CD14-positive monocyte (primary cell): ENCODE measurements around the gene NFKB2. TPM values are rescaled to one million over a fixed set of nuclear protein-coding genes. Genes with fewer than 3 reads are reported as not detected.
A peak's percentile ranks its signal among the peaks of the same experiment; 100 is the strongest.

Experiments
- DNase-seq, 3 donors: peaks; one replicate each; pipeline ENCODE4 v3.0.0-alpha.2; 2011 to 2022
- H2AFZ ChIP-seq: 2 replicates; pipeline ENCODE4 v1.6.0; 2012; ENCODE audit warnings: mild to moderate bottlenecking, low read depth, low read length, inconsistent platforms; ENCODE audit not compliant: insufficient read depth, poor library complexity, severe bottlenecking
- H3K27ac ChIP-seq, 2 donors: 1 replicate in 1 of 2; 2 replicates in 1 of 2; pipeline ENCODE4 v1.5.1; 2012 to 2013; ENCODE audit warnings: low read length in 2 of 2, control low read depth in 1 of 2, inconsistent platforms in 1 of 2, low read depth in 1 of 2, mild to moderate bottlenecking in 1 of 2
- H3K27me3 ChIP-seq, 2 donors: one replicate each; pipeline versions ENCODE4 v1.6.0 to v1.6.1; 2011 to 2013; ENCODE audit warnings: low read length in 2 of 2; ENCODE audit not compliant: control insufficient read depth in 2 of 2, insufficient read depth in 2 of 2
- H3K36me3 ChIP-seq, 2 donors: replicated peaks in 1 of 2; 1 replicate in 1 of 2; 2 replicates in 1 of 2; pipeline versions ENCODE4 v1.5.1 to v1.6.1; 2012 to 2013; ENCODE audit warnings: low read length in 2 of 2, control low read depth in 1 of 2, inconsistent platforms in 1 of 2, mild to moderate bottlenecking in 1 of 2; ENCODE audit not compliant: insufficient read depth in 2 of 2, control insufficient read depth in 1 of 2
- H3K4me1 ChIP-seq, 2 donors: 1 replicate in 1 of 2; 2 replicates in 1 of 2; pipeline versions ENCODE4 v1.5.1 to v1.6.1; 2012 to 2013; ENCODE audit warnings: low read length in 2 of 2, control low read depth in 1 of 2, inconsistent platforms in 1 of 2, mild to moderate bottlenecking in 1 of 2, moderate library complexity in 1 of 2; ENCODE audit not compliant: insufficient read depth in 2 of 2, control insufficient read depth in 1 of 2
- H3K4me2 ChIP-seq: replicated peaks from 2 replicates; pipeline ENCODE3; 2012; ENCODE audit warnings: low read length, moderate library complexity, mild to moderate bottlenecking; ENCODE audit not compliant: poor library complexity, severe bottlenecking; ENCODE audit errors: extremely low read depth
- H3K4me3 ChIP-seq, 3 experiments: fragments of 200-600 bp in 1 of 3; sonication (generic) in 1 of 3; replicated peaks in 1 of 3; 1 replicate in 2 of 3; 2 replicates in 1 of 3; pipeline ENCODE4 v1.5.1; 2011 to 2013; ENCODE audit warnings: low read length in 3 of 3, mild to moderate bottlenecking in 3 of 3, control low read depth in 2 of 3, low read depth in 2 of 3, inconsistent platforms in 1 of 3, moderate library complexity in 1 of 3
- H3K79me2 ChIP-seq: 2 replicates; pipeline ENCODE4 v1.6.0; 2012; ENCODE audit warnings: mild to moderate bottlenecking, control low read depth, inconsistent platforms, low read length, moderate library complexity; ENCODE audit not compliant: insufficient read depth
- H3K9ac ChIP-seq: 2 replicates; pipeline ENCODE4 v1.6.0; 2017; ENCODE audit warnings: low read length, mild to moderate bottlenecking; ENCODE audit not compliant: insufficient read depth, poor library complexity, severe bottlenecking
- H3K9me3 ChIP-seq, 2 donors: replicated peaks in 1 of 2; 1 replicate in 1 of 2; 2 replicates in 1 of 2; pipeline versions ENCODE4 v1.5.1 to v1.6.1; 2012 to 2013; ENCODE audit warnings: low read length in 2 of 2, control low read depth in 1 of 2; ENCODE audit not compliant: control insufficient read depth in 1 of 2, insufficient read depth in 1 of 2
- H4K20me1 ChIP-seq: 2 replicates; pipeline ENCODE4 v1.6.0; 2012; ENCODE audit warnings: mild to moderate bottlenecking, low read length, control low read depth, moderate library complexity; ENCODE audit not compliant: insufficient read depth
- H3K27ac Mint-ChIP-seq, 7 donors: one replicate each; pipeline ENCODE4 v1.8.0; 2020; ENCODE audit warnings: mild to moderate bottlenecking in 7 of 7, mixed read lengths in 7 of 7, moderate library complexity in 6 of 7, inconsistent platforms in 2 of 7
- H3K27me3 Mint-ChIP-seq, 3 donors: one replicate each; pipeline ENCODE4 v1.8.0; 2021 to 2022; ENCODE audit warnings: low read depth in 3 of 3, mild to moderate bottlenecking in 3 of 3, mixed read lengths in 3 of 3, moderate library complexity in 3 of 3, inconsistent platforms in 1 of 3
- H3K36me3 Mint-ChIP-seq, 2 donors: one replicate each; pipeline ENCODE4 v1.8.0; 2020; ENCODE audit warnings: mixed read lengths in 2 of 2, inconsistent platforms in 1 of 2, mild to moderate bottlenecking in 1 of 2
- H3K4me1 Mint-ChIP-seq: one replicate; pipeline ENCODE4 v1.8.0; 2020; ENCODE audit warnings: mild to moderate bottlenecking, mixed read lengths
- H3K4me3 Mint-ChIP-seq, 2 donors: one replicate each; pipeline ENCODE4 v1.8.0; 2020; ENCODE audit warnings: mild to moderate bottlenecking in 2 of 2, mixed read lengths in 2 of 2, moderate library complexity in 1 of 2
- H3K9me3 Mint-ChIP-seq, 7 donors: one replicate each; pipeline ENCODE4 v1.8.0; 2020 to 2022; ENCODE audit warnings: mixed read lengths in 7 of 7, mild to moderate bottlenecking in 6 of 7, moderate library complexity in 6 of 7, inconsistent platforms in 2 of 7
- CTCF ChIP-seq: fragments of 200-600 bp; IDR thresholded peaks from one replicate; pipeline ENCODE4 v1.8.0; 2022; ENCODE audit warnings: antibody characterized with exemption, mild to moderate bottlenecking
- WGBS: methylation state at CpG from one replicate; pipeline ENCODE4 v1.1.5; 2013; ENCODE audit warnings: missing lambda C conversion rate; ENCODE audit not compliant: insufficient coverage; 5-methylcytosine and 5-hydroxymethylcytosine counted together
- intact Hi-C, 2 donors: fragments of 100-400 bp; cut with micrococcal nuclease; formaldehyde crosslinking; loops; one replicate each; pipeline versions ENCODE4 v1.15.0 to v1.15.1; 2023
- polyA plus RNA-seq, 3 donors: library from polyadenylated mRNA; depleted of rRNA in 1 of 3; unstranded in 2 of 3; stranded (reverse) in 1 of 3; fragments of 300-500 nt in 2 of 3; fragments of >200 nt in 1 of 3; fragmentation: Illumina TruSeq in 2 of 3; gene quantifications; 1 replicate in 2 of 3; 2 replicates in 1 of 3; pipeline ENCODE4 v1.2.3, GENCODE V29; 2012 to 2021

The NFKB2 gene
- polyA plus RNA-seq, 3 donors = 6.8 to 111 (median 15.0) TPM

- H3K27me3 Mint-ChIP-seq = peaks cover 32 to 44% (median 40%) of the 10 kb centered on the region in 3 donors
- Histone ChIP-seq H3K36me3 (peaks cover 24 to 25% of the 10 kb centered on the region in 2 donors), H3K4me2 (no peak overlapping the region), H3K79me2 (no peaks in the 10 kb centered on the region), H3K9me3 (peaks cover 0 to 23% of the 10 kb centered on the region in 2 donors), H3K9ac (no peak overlapping the region), H3K4me1 (peaks cover 0 to 14% of the 10 kb centered on the region in 2 donors), H3K27me3 (peaks cover 26% of the 10 kb centered on the region in 2 donors), H3K27ac (no peak overlapping the region), H4K20me1 (peaks cover 47% of the 10 kb centered on the region), H3K4me3 (no peak overlapping the region), H2AFZ (no peak overlapping the region)
- WGBS = 96% methylated on average over 16 of the region's 19 CpGs
- no peak overlapping the region for H3K27ac Mint-ChIP-seq
- TF ChIP-seq CTCF = no peak
- no peak for DNase-seq
- peaks cover 16% of the 10 kb centered on the region for H3K4me1 Mint-ChIP-seq
- no peak overlapping the region for H3K4me3 Mint-ChIP-seq
- intact Hi-C loops = no loop called here
- peaks cover 0 to 15% (median 4%) of the 10 kb centered on the region in 7 donors for H3K9me3 Mint-ChIP-seq
- peaks cover 30 to 35% of the 10 kb centered on the region in 2 donors for H3K36me3 Mint-ChIP-seq
Observed at GRCh38 chr10:102405108-102405571, 9.6 kb downstream of the NFKB2 start.

GRCh38 chr10:102405632-102406031 lies 10.1 kb downstream of the NFKB2 start:
- H3K9me3 Mint-ChIP-seq = peaks cover 0 to 15% (median 4%) of the 10 kb centered on the region in 7 donors
- peaks cover 42% of the 10 kb centered on the region for H4K20me1 ChIP-seq
- no peak overlapping the region for H2AFZ ChIP-seq
- H3K4me1 ChIP-seq = peaks cover 4 to 19% of the 10 kb centered on the region in 2 donors
- peaks cover 0 to 26% of the 10 kb centered on the region in 2 donors for H3K9me3 ChIP-seq
- no peak overlapping the region for H3K27ac ChIP-seq
- no peaks in the 10 kb centered on the region for H3K79me2 ChIP-seq
- H3K4me3 ChIP-seq = no peak overlapping the region
- 94% methylated on average over 2 of the region's 6 CpGs for WGBS
- peaks cover 15% of the 10 kb centered on the region for H3K4me1 Mint-ChIP-seq
- intact Hi-C loops = no loop called here
- no peak overlapping the region for H3K4me2 ChIP-seq
- peaks cover 36 to 48% (median 45%) of the 10 kb centered on the region in 3 donors for H3K27me3 Mint-ChIP-seq
- H3K36me3 ChIP-seq = peaks cover 19 to 20% of the 10 kb centered on the region in 2 donors
- peaks cover 25 to 30% of the 10 kb centered on the region in 2 donors for H3K36me3 Mint-ChIP-seq
- no peak for TF ChIP-seq CTCF
- no peak overlapping the region for H3K4me3 Mint-ChIP-seq
- peak in 1 of 3 donors; percentile 11 for DNase-seq
- peaks cover 31% of the 10 kb centered on the region in 2 donors for H3K27me3 ChIP-seq
- no peak overlapping the region for H3K9ac ChIP-seq
- no peak overlapping the region for H3K27ac Mint-ChIP-seq
